ENCODE data around the gene CAT.
A peak's percentile ranks its signal among the peaks of the same experiment; 100 is the strongest.
"Not testable (repeated sequence)": the region's sequence is repeated elsewhere in the genome, so short reads cannot be mapped to it uniquely, and the experiment has no call there.

CAT gene
- total RNA-seq, result 22.7 to 69.6 (median 31.6) reads per million in 3 experiments

GRCh38 chr11:34438529-34439507, at the start of gene CAT:
CAT (plus strand) TSS chr11:34438934; CDS start chr11:34439014, 80 bp downstream.
- peak; percentile 95 for DNase-seq

DNA sequence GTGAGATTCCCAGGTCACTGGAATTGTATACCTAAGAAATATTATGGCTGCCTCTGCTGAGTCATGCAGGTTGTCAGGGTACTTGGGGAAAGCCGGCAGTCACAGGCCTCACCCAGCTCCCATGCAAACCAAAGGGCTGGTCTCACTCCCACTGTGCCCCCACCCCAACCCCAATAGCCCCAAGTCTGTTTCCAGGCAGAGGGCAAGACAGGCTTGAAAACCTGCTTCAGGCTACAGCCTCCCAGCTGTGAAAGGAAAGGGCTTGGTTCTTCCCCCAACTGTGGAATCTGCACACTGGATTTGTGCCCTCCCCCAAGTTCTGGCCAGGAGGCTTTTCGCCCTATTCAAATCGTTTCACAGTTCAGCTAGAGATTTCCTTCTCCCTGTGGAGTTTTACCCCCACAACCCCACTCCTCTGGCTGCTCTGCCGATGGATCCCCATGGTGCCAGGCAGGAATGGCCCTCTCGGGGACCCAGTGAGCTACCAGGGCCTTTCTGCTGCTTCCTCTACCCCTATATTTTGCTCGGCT, 43.9 kb upstream of the CAT start:
- no peak for DNase-seq

- no peak for DNase-seq
Observed at GRCh38 chr11:34395916-34396550, 42.7 kb upstream of the CAT start.

DNA sequence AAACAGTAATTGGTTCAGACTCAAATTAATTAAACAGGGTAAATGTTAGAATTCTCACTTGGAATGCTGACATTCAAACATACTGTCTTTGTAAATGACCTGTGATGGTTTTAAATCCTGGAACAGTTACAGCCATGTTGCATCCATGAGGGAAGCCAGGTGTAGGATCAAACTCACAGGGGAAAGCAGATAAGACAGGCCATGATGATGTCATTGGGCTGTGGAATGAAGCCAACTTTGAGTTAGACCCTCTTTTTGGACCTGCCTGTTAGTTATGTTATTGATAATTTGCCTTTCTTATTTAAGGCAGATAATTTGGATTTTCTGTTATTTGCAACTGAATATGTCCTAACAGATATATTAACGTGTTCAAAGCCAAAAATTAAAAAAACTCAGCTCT, 41.6 kb upstream of the CAT start:
- no peak for DNase-seq

DNA sequence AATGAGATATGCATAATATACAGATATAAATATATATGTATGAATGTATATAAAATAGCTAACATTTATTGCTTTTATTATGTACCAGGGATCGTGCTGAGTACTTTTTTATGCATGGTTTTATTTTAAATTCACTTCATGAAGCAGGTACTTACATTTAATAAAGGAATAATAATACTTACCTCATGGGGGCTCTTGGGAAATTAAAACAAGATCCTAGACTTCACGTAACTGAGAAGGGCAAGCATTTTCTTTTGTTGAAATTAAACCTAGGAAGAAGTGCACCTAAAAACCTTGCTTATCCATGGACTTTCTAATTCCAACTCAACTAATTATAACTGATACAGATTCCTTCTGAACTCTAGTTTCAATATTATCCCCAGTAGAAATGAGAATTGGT, 40.9 kb upstream of the CAT start:
- no peak for DNase-seq

DNA sequence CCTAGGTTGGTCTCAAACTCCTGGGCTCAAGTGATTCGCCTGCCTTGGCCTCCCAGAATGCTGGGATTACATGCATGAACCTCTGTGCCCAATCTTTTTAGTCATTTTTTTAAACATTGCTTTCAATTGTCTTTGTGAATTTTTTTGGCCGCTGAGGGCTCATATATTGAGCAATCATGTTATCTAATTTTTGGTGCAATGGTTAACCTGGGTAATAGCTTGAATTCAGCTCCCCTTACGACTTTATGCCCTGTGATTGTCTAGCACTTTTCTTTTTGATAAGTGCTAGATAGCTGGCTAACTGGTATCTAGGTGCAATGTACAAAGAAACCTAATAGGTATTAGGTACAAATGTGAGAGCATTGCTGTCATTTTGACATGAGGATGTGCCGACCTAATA, 35.3 kb upstream of the CAT start:
- DNase-seq, result no peak

DNA sequence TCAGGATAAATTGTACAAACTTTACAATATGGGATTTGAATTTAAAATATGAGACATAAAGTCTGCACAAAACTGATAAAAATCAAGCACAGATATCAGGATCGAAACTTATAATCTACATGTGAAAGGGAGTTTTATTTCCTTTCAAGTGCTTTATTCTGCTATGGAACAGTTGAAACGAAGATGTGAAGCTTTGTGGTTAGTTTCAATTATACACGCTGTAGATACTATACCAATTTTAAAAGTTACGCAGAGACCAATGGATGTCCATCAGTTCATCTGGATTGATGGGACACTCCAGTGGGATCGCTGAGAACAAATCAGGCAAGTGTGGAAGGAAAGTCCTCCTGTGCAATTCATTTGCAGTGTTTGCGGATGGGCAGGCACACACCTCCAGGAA, 34.5 kb upstream of the CAT start:
- DNase-seq, result no peak

DNA sequence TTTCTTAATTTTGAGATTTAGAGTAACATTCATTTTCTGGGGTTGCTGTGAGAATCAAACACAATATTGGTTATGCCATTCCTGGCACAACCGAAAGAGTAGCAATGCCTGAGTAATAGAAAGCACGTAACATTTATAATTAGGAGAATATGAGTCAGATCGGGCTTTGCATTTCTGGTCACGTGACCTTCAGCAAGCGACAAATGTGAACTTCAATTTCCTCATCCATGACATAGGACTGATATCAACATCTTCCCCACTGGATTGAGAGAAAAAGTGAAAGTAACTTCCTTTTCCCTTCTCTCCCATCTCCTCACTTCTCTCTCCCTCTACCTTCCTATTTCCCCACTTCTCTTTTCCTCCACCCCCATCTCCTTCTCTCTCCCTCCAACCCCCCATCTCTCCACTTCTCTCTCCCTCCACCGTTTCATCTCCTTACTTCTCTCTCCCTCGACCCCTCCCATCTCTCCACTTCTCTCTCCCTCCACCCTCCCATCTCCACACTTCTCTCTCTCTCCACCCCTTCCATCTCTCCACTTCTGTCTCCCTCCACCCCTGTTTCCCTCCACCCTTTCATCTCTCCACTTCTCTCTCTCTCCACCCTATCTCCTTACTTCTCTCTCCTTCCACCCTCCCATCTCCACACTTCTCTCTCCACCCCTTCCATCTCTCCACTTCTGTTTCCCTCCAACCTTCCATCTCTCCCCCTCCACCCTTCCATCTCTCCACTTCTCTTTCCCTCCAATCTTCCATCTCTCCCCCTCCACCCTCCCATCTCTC, 33.5 kb upstream of the CAT start:
- no peak for DNase-seq

GRCh38 chr11:34406413-34406812, 32.3 kb upstream of the CAT start:
- no peak for DNase-seq

DNA sequence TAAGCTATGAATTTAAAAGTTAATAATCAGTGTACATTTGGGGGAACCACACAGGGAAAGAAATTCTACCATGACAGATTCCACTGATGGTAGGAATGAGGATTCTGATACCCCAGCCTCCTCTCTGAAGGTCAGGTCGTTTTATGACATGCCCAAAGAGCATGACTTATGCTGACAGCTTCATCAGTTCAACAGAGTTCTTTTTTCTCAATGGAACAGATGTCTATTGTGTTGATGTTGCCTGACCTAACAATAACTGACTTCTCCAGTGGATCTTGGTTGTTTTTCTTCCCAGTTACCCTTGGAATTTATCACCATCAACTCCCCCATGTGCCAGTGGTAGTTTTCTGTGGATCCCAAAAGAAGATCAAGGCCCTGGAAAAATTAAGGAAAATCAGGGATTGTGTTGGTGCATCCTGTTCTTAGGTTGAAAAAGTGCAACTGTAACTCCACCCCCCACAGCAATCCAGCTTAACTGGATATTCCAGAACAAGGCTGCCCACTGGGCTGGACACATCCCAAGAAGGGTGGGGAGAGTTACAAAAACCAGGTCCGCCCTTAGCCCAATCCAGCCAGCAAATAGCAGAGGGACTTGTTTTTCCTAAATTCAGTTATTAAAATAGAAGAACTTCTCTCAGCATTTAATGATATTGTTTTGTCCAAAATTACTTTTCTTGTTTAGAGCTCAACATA, 31.5 kb upstream of the CAT start:
- DNase-seq, result no peak

- no peak for DNase-seq
Observed at GRCh38 chr11:34408580-34409172, 30.1 kb upstream of the CAT start.

GRCh38 chr11:34411111-34411510, 27.6 kb upstream of the CAT start:
- DNase-seq, result no peak

DNA sequence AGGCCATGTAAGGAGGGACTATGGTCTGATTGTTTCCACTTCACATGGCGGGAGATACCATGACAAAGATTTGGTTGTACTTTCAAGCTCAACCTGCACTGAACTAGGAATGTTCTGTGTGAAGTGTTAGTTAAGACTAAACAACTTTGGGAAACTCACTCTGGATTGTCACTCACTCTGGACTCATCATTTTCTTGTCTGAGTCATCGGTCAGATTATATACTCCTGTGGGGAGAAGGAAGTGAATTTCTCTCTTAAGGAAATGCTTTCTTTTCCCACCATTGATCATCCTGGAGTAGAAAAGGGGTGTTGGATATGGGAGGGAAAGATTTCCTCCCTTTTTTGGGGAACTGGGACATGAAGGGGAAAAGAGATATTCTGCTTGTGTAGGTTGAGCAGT, 26.9 kb upstream of the CAT start:
- no peak for DNase-seq

GRCh38 chr11:34413263-34413662, 25.5 kb upstream of the CAT start:
- DNase-seq, result no peak

DNA sequence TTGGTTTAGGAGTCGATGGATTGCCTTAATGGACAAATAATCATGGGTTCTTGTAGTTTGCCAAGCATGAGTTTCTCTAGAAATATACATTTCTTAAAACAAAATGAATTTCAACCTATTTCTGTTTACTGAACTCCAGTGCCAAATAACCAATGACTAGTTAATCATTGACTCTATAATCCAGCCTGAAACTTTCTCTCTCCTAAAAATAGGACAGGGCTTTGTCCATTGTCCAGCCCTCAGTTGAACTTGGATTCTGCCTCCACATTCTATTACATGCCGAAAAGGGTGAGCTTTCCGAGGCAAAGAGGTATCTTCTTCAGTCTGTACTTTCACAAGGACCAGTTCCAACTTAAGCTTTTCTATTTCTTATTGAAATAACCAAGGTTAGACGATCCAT, 23.2 kb upstream of the CAT start:
- no peak for DNase-seq

DNA sequence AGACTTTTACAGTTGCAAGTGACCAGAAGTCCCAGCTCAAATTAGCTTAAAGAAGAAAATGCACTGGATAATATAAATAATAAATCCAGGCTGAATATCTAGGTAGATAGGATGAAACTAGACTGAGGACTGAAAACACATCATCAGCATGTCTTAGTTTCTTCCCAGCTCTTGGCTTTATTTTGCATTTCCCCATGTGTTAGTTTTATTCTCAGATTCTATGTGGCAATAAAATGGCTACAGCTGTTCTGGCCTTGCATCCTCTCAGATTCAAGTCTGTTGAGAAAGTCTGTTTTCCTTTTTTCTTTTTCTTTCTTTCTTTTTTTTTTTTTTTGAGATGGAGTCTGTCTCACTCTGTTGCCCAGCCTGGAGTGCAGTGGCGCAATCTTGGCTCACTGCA, 22.6 kb upstream of the CAT start:
- no peak for DNase-seq

GRCh38 chr11:34416766-34417165, 22.0 kb upstream of the CAT start:
- no peak for DNase-seq

- DNase-seq, result no peak
Observed at GRCh38 chr11:34417202-34417601, 21.5 kb upstream of the CAT start.

- DNase-seq, result no peak
Observed at GRCh38 chr11:34419158-34419557, 19.6 kb upstream of the CAT start.

DNA sequence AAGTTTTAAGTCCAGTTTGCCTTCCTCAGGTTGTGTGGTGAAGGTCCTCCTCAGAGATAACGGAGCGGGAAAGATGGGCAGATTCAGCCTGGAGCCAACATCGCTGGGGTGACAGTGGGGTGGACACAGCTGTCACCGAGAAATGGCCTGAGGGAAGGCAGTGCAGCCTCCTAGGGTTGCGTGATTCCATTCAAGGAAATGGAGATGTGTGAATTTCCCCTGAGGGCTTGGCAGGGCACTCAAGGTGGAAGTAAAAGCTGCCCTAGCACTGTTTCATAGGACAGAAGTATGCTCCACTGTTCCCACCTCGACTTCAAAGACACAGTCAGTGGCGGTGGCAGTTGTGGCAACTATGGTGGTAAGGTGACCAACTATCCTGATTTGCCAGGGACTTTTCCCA, 15.4 kb upstream of the CAT start:
- DNase-seq, result no peak

- not testable (repeated sequence) for DNase-seq
Observed at GRCh38 chr11:34424826-34425225, 13.9 kb upstream of the CAT start.

DNA sequence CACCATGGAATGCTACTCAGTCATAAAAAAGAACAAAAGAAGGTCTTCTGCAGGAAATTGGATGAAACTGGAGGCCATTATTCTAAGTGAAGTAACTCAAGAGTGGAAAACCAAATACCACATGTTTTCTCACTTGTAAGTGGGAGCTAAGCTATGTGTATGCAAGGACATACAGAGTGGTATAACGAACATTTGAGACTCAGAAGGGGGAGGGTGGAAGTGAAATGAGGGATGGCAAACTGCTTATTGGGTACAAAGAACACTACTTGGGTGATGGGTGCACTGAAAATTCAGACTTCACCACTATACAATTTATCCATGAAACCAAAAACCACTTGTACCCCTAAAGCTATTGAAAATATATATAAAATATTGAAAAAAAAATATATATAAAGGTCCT, 13.4 kb upstream of the CAT start:
- DNase-seq, result no peak

All from central memory CD4-positive, alpha-beta T cell (primary cell).